GM21526 (cell line): ENCODE results near the gene WNK4.
"Not testable (repeated sequence)": the region's sequence is repeated elsewhere in the genome, so short reads cannot be mapped to it uniquely, and the experiment has no call there.

ENCODE experiments used
- ATAC-seq: cut with Tn5 transposase; IDR thresholded peaks from one replicate; pipeline ENCODE4 v1.9.1; 2021; ENCODE audit warnings: moderate library complexity; ENCODE audit not compliant: unreplicated experiment, low FRiP score

WNK4 gene

DNA sequence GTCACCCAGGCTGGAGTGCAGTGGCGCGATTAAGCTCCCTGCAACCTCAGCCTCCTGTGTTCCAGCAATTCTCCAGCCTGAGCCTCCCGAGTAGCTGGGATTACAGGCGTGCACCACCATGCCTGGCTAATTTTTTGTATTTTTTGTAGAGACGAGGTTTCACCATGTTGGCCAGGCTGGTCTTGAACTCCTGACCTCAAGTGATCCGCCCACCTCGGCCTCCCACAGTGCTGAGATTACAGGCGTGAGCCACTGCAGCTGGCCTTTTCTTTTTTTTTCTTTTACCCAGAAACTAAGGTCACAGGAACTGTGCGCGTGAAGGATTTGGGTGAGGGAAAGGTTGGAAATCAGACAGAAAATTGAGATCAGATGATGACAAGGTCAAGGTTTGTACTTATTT, 10.4 kb upstream of the WNK4 start:
- not testable (repeated sequence) for ATAC-seq

DNA sequence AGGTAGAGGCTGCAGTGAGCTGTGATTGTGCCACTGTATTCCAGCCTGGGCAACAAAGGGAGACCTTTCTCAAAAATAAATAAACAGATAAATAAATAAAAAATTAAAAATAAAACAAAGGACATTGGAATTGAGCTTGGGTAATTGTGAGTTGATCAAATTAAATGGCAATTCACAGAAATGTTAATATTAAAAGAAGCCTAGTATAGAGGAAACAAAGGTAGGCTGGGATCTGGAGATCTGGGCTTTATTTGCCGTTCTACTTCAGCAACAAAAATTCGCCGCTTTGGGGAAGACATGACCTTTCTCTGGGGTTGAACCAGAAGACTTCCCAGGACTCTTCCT, 7.5 kb upstream of the WNK4 start:
- ATAC-seq = no peak

- ATAC-seq = peak; percentile 70
Measured at GRCh38 chr17:42773290-42774035, 6.9 kb upstream of the WNK4 start, which contains the start of gene VPS25. TSS of gene VPS25 (plus strand) at chr17:42773449. CDS start at chr17:42773476, 27 bp downstream.

DNA sequence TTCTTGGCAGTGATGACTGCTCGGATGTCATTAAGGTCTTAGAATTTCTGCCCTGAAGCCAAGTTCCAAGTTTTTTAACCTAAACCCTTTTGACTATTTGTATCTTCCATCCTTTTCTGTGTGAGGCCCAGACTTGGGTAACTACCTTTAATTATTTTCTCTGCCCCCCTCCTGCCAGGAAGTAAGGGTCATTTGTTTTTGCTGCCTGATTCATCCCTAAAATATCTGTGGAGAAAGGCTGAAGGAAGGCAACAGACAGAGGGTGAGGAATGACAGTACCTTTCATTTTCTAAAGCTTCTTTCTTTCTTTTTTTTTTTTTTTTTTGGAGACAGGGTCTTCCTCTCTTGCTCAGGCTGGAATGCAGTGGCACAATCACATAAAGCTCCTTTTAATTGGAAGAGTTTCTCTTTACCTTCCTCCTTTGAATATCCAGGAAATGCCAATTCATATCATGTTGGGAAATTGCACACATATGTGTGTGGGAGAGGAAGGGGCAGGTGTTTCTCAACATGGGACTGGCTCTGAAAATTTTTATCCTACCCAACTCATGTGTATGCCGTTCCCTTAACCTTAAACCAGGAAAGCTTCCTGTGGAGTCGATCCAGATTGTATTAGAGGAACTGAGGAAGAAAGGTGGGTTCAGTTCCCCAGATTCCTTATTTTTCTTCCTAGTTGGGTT, 6.2 kb upstream of the WNK4 start:
- no peak for ATAC-seq

DNA sequence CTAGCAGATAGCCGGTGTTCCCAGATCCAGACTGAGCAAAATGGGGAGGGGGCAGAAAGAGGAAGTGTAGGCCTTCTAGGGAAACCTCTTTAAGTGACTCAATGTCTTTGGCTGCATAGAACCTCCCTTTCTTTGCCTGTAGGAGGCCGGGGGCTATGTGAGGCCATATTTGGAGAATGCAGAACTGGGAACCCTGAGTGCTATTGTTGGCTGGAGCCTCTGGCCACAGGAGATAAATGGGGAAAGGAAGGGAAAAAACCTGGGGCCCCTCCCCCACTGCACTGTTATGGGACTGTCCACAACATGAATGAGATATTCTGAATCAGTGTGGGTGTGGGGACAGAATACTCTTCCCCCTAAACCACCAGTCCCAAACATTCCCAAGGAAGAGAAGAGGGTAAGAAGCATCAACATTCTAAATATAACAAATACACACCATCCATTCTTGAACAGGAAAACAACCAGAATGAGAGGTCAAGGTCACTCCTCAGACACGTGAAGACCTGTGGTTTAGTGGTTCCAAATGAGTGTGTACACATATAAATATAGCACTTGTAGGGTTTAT, 4.8 kb upstream of the WNK4 start:
- no peak for ATAC-seq

- ATAC-seq = no peak
Measured at GRCh38 chr17:42778570-42778969, 1.8 kb upstream of the WNK4 start.

GRCh38 chr17:42779304-42779935, 990 bp upstream of the WNK4 start:
- no peak for ATAC-seq

DNA sequence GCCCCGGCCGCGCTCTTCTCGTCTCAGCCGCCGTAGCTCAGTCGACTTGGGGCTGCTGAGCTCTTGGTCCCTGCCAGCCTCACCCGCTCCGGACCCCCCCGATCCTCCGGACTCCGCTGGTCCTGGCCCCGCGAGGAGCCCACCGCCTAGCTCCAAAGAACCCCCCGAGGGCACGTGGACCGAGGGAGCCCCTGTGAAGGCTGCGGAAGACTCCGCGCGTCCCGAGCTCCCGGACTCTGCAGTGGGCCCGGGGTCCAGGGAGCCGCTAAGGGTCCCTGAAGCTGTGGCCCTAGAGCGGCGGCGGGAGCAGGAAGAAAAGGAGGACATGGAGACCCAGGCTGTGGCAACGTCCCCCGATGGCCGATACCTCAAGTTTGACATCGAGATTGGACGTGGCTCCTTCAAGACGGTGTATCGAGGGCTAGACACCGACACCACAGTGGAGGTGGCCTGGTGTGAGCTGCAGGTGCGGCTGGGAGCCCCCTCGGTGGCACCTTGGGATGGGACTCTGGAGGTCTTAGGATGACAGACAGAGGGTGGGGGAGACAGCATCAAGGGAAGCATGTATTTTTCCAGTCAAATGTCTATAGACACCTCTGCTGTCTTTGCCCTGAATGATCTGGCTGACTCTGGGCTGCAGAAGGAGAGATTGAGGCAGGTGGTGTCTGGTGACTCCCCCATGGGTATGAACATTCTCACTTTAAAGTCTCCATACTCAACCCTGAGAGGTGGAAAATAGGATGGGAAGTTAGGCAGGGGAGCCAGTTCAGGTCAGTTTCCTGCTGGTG, 635 bp downstream of the WNK4 start:
- no peak for ATAC-seq

GRCh38 chr17:42781639-42782165, 1.3 kb downstream of the WNK4 start:
- ATAC-seq = no peak

- no peak for ATAC-seq
Measured at GRCh38 chr17:42782166-42783061, 2.0 kb downstream of the WNK4 start.

GRCh38 chr17:42783062-42783790, 2.8 kb downstream of the WNK4 start:
- ATAC-seq = no peak

DNA sequence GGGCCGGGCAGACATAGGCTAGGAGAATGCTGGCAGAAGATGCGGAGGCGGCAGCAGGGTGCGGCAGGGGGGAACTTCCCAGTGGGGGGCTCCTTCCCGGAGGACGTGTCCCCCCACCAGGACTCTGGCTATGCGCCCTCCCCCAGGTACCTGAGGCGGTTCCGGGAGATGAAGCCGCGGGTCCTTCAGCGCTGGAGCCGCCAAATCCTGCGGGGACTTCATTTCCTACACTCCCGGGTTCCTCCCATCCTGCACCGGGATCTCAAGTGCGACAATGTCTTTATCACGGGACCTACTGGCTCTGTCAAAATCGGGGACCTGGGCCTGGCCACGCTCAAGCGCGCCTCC, 3.4 kb downstream of the WNK4 start:
- no peak for ATAC-seq

DNA sequence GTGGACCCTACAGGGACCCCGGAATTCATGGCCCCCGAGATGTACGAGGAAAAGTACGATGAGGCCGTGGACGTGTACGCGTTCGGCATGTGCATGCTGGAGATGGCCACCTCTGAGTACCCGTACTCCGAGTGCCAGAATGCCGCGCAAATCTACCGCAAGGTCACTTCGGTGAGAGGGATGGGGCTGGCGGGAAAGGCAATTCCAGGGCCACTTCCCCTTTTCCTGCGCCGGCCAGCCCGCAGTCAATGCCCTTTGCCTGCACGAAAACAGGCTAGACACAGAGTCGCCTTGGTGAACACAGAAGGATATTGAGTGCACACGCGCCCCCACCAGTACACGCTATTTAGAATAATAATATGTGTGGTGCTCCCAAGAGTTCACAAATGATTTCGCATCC, 4.0 kb downstream of the WNK4 start:
- no peak for ATAC-seq

- no peak for ATAC-seq
Measured at GRCh38 chr17:42784811-42785592, 4.6 kb downstream of the WNK4 start.

DNA sequence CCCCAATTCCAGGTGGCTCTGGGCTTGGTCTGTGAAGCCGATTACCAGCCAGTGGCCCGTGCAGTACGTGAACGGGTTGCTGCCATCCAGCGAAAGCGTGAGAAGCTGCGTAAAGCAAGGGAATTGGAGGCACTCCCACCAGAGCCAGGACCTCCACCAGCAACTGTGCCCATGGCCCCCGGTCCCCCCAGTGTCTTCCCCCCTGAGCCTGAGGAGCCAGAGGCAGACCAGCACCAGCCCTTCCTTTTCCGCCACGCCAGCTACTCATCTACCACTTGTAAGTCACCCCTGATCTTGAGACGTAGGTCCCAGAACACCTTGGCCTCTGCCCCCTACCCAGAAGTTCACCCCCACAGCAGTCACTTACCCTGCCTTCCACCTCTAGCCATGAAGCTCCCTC, 6.9 kb downstream of the WNK4 start:
- ATAC-seq = no peak

- ATAC-seq = no peak
Measured at GRCh38 chr17:42791948-42792347, 11.5 kb downstream of the WNK4 start.

DNA sequence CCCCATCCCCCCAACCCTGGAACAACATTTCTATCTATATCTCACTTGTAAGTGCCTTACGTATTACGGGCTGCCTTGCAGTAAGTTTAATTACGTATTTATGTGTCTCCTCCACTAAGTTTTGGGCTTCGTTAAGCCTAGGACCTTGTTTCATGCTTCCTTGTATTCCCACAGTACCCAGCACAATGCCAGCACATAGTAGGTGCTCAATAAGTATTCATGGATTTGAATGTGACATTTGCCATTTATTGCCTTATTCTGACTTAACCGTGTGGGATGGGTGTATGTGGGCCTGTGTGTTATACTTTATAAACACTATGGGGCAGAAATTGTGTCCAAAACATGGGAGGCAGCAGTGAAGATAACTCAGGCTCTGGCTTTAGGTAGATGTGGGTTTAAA, 12.1 kb downstream of the WNK4 start:
- ATAC-seq = no peak

DNA sequence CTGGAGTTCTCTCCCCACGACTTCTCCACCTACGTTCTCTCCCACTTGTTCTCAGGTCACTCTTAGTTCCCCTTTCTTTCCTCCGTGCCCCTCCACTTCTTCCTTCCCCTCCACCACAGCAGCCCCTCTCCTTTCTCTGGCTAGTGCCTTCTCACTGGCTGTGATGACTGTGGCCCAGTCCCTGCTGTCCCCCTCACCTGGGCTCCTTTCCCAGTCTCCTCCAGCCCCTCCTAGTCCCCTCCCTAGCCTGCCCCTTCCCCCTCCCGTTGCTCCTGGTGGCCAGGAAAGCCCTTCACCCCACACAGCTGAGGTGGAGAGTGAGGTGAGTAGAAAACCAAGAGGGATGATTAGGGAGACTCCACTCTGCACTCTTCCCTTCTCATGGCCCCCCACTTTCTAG, 14.7 kb downstream of the WNK4 start:
- no peak for ATAC-seq
